DMS 273 (cell line): ENCODE measurements around the gene MAB21L4.

Source experiments
- DNase-seq: peaks from one replicate; lab custom pipeline; 2025; ENCODE audit not compliant: unreplicated experiment; lab: John Stamatoyannopoulos, UW

Gene MAB21L4

DNA sequence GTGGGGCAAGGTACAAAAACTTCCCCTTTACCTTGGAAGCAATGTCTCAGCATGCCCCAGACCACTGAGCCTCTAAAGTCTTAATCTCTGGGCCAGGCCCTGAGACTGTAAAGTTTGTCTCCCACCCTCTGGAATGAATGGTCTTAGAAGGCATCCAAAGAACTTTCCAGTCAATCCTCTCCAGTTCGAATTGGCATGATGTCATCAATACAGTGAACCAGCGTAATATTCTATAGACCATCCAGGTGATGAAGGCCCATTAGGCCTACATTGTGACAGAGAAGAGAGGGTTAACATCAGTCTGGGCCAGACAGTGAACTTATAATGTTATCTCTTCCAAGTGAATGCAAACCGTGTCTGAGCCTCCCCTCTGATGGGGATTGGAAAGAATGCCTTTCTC is 11.2 kb downstream of the MAB21L4 start:
- no peak for DNase-seq

DNA sequence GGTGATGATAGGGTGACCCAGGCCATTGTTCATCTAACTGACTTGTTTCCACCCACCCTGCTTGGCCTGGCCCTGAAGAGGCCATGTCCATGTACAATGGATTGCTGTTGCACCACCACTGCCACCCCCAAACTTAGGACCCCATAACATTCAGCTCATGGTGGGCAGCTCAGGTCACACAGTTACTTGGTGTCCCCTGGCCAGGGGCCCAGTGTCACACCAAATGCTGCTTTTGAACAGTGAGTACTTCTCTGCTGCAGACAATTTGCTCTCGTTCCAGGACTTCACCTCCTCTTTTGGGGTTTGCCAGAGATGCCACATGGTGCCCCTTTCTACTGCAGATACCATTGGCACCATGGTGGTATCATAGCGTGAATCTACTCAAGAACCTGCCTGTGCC is 11.7 kb downstream of the MAB21L4 start:
- no peak for DNase-seq

DNA sequence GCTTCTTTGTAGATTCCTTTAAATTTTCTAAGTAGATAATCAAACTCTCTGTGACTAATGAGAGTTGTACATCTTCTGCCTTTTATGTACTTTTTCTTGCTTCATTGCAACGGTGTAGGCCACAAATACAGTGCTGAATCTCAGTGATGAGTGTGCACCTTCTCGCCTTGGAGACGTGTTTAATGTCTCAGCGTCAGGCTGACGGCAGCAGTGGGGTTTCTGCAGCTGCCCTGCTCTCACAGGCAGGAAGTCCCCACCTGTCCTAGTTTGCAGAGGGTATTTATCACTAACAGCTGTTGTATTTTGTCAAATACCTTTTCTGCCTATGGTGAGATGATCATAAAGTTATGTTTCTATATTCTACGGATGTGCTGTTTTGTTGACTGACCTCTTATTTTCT is 14.0 kb downstream of the MAB21L4 start:
- no peak for DNase-seq

DNA sequence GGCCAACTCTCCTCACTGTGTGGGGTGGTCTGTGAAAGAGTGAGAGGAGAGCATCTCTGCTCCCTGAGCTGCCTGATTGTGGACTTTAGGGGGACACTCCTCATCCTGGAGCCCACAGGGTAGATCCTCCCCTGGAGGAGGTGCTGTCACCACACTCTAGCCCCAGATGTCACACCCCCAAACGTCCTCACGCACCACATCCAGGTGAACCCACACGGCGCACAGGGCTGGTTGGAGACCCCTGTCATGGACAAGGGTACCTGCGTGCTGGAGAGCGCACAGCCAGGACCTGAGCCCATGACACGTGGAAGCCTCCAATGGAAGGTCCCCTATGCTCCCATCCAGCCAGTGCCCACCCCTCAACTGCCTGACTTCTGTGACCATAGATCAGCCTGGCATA is 16.9 kb downstream of the MAB21L4 start:
- DNase-seq = no peak

DNA sequence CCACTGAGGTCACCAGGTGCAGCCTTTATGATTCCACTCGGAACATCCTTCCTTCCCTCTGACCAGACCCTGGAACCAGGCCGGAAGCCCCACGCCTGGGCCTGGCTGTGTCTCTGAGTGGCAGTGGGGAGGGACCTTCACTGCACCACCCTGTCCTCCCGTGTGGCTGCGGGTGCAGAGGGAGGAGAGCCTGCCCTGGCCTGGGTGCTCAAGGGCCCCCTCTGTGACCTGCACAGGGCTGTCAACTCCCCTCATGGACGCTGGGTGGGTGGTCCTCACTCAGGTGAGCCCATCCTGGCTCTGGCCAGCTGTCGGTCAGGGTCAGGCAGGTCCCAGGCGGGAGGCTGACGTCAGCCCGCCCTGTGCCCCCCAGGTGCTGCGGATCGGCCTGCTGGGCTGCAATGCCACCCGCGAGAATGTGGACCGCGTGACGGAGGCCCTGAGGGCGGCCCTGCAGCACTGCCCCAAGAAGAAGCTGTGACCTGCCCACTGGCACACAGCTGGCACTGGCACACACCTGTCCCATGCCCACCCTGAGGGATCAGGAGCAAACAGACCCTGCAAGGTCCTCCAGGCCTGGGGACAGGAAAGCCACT is 17.5 kb downstream of the MAB21L4 start:
- no peak for DNase-seq

DNA sequence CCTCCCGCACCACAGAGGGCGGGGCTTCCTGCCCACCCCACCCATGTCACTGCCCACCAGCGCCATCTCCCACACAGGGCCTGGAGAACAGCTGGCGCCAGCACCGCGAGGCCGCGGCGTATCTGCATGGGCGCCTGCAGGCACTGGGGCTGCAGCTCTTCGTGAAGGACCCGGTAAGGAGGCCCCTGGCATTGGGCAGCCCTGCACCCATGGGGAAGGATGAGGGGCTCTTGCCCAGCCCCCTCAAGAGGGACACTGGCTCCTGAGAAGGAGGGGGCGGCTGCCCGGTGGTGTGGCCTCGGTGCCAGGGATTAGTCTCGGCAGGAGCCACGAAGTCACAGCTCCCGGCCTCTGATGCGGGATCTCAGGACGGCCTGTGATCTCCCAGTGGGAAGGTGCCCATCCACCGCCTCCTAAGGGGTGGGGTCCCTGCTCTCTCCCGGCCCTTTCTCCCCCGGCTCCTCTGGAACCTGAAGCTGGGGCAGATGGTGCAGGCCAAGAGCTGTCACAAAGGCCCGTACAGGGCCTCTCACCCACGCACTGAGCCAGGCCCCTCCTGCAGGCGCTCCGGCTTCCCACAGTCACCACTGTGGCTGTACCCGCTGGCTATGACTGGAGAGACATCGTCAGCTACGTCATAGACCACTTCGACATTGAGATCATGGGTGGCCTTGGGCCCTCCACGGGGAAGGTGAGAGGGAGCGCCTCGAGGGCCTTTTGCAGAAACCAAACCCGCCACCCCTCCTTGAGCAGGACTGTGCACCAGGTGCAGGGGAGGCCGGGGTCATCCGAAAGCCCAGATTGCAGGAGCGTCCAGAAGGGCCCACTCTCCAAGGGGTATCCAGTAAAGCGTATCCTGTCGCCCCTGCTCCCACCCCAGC is 18.3 kb downstream of the MAB21L4 start:
- no peak for DNase-seq

DNA sequence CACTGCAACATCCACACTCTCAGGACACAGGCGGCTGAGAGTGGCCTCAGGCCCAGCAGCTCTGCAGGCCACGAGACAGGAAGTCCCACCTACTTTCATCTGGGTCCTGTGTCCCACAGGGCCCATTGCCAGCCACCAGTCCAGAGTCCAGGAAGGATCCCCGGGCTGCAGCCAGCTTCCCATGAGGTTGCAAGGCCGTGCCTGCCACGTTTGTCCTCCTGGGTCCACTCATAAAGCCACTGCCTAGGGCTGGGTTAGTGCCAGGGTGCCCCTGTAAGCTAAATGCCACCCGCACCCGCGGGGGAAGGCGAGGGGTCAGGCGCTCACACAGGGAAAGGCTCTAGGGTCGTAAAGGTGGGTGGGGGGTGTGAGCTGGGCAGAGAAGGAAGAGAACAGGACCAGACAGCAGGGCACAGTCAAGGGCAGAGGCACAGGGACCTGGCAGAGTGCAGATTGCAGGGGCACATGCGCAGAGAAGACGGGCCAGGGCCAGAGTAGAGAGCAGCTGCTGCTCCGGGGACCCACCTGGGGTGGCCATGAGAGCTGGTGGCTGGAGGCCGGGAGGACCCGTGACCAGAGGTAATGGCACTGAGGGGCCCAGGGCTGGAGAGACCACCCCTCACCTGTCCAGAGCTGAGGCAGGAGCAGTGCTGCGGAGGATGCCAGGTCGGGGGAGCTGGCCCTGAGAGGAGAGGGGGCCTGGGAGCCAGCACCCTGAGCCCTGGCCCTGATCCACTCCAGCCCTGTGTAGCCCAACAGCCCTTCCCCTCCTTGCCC is 19.3 kb downstream of the MAB21L4 start:
- DNase-seq = no peak

DNA sequence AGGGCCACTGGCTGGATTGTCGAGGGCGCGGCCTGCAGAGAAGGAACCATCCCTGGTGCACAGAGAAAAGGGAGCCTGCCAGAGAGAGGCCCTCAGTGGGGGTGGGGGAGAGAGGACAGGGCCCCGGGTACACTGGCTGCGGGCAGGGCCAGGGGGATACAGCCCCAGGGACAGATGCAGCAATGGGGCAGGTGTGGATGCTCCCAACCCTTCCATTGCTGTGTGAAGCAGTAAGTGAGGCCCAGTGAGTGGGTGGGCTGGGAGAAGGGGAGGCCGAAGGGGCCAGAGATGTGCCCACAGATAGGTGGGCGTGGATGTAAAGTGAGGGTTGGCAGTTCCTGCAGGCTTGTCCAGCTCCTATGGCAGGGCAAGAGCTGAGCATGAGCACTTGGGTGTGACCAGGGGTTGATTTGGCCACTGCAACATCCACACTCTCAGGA is 19.9 kb downstream of the MAB21L4 start:
- DNase-seq = no peak

DNA sequence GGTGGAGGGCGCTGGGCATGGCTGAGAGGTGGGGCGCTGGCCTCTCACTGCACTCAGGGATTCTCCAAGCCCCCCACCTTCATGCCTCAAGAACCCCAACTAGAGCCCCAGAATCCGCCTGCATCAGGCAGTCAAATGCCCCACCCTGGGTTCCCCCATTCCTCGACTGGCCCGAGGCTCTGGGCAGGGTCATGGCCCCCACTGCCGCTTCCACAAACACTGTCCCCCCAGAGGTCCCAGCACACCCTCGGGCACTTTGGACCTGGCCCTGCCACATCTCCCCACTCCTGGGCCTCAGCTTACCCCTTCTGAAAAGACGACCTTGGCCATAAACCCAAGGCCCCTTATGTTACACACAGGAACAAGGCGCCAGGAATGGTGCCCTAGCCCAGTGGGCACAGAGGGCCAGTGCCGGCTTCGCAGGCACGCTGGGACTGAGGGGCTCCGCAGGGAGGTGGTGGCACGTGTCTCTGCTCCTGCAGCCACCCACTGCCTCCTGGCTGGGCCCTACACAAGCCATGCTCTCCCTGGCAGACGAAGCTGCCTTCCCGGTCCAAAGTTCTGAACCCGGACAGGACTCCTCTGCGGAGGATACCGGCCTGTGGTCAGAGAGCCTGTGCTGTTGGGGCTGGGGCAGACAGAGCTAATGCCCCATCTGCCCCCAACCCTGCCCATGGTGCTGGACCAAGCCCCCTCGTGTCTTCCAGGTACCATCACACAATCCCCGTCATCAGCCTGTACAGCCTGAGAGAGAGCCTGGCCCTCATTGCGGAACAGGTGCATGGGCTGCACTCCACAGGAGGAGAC is 20.5 kb downstream of the MAB21L4 start:
- DNase-seq = no peak

DNA sequence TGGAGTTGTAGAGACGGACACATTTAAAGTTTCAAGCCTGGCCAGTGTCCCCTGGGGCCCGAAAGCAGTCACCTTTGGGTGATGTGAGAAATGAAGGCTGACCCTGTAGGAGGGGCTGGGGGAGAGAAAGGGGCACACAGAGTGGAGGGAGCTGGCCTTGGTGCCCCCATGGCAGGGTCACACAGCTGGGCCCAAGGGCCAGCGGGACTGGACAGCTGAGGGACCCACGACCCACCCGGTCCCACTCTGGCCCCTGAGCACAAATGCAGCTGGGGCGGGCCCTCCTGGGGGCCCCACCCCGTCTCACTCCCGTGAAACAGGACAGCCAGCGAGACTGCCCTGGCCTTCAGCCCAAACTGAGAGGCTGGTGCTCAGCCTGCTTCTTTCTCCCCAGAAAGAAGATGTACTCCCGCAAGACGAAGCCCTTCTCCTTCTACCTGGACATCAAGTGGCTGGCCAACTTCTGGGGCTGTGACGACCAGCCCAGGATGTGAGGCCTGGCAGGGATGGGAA is 21.2 kb downstream of the MAB21L4 start:
- DNase-seq = no peak

DNA sequence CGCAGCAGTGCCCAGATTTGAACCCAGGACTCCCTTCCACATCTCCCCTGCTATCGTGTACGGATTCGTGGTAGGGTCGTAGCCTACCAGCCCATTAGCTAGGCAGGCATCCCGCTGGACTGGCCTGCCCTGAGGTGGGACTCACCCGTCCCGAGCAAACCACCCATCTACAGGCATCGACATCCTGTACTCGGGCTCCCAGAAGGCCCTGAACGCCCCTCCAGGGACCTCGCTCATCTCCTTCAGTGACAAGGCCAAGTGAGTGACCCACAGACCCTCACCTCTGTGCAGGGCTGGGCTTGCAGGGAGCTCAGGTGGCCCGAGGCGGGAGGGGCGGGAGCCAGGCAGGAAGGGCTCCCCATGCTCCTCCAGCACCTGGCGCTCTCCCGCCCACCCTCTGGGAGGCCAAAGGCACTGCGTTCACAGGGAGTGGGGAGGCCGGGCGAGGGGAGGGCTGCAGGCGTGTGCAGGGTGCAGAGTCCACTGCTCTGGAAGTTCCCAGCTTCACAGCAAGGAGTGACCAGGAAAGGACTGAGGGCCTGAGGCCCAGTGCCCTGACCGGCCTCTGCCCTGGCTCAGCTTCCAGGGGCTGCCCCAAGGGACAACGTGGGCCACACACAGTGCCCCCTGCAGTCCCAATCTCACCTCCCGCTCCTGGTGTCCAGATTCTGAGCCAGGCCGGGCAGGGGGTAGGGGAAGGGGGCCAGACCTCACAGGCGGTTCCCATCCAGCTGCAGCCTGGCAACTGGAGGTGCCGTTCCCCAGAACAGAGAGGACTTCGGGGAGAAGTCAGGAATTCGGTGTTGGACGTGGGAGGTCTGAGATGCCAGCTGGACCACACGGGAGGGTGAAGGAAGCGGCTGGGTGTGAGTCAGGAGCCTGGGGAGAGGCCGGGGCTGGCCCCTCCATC is 21.9 kb downstream of the MAB21L4 start:
- DNase-seq = no peak

DNA sequence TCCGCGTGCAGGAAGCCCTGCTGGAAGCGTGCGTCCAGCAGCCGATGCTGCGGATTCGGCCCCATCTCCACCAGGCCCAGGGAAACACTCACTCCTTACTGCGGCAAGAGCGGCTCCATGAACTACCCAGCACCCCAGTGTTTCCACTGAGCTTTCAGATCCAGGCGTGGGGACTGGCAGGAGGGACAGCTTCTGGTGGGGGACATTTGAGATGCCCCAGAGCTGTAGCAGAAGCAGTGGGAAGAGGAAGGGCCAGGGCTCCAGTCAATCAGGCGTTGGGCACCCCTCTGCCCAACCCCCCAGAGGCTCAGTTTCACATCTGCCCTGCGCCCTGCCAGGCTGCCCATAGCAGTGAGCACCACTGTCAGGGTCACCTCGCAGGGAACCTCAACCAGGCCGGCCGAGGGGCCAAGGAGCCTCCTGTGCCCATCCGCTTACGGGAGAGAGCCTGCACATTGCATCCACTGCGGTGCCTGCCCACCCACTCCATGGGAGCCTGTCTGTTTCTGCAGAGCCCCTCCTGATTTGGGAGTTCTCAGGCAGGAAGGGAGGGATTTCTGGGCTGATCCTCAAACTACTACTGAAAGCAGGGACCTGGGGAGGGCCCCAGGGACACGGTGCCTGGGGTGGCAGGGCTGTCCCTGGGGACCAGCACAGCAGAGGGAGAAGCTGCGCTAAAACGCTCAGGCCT is 22.7 kb downstream of the MAB21L4 start:
- no peak for DNase-seq

DNA sequence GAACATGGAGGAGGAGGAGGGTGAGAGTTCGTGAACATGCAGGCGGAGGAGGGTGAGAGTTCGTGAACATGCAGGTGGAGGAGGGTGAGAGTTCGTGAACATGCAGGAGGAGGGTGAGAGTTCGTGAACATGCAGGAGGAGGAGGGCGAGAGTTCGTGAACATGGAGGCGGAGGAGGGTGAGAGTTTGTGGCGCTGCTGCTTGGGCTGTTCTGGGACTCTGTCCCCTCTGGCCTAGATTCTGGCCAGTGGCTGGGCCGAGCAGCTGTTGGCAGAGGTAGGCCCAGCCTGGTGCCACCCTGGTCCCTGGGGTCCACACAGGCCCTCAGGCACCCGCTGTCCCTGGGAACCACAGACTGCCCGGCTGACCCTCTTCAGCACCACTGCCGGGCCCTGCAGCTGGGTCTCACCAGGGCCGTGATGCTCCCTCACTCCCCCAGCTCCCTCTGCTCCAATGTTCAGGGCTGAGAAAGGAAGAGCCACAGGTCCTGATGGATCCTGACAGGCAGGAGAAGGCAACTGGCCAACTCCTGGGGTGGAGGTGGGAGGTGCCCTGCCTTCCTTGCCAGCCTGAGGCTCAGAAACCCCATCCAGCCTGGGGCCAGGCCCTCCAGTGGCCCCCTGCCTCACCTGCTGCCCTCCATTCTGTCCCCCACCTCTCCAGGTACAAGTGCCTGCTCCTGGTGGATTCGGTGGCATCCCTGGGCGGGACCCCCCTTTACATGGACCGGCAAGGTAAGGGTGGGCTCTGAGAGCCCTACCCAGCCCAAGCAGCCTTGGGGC is 23.4 kb downstream of the MAB21L4 start:
- peak; percentile 35 for DNase-seq

DNA sequence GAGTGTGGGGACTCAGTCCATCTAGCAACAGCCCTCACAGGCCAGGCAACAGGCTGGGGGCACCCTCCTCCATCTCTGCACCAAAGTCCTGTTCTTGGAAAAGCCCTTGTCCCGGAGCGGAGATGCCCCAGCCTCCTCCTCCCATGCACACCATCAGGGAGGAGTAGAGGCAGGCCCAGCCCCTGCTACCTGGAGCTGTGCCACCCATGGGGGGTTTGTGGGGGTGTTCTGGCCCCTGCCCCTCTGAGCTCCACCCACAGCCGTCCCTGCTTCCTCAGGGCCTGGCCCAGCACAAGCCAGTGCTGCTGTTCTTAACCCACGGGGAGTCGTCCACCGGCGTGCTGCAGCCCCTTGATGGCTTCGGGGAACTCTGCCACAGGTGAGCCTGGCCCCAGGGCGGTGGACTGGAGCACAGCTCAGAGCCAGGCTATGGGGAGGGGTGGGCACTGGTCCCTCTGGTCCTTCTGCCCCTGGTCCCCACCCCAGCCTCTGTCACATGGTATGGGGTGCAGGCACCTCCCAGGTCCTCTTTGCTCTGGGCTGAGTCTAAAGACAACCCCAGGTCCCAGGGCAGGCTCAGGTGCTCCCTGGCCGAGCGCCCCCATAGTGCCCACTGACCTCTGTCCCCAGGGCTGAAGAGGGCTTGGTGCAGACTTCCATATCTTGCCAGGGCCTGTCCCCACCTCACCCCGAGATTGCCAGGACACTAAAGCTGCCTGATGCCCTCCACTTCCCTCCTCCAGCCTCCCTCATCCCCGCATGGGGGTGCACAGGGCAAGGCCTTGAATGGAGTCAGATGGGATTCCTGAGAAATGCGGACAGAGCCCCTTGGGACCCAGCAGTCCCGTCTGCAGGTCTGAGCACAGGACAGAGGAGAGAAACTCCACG is 24.6 kb downstream of the MAB21L4 start:
- DNase-seq = no peak

DNA sequence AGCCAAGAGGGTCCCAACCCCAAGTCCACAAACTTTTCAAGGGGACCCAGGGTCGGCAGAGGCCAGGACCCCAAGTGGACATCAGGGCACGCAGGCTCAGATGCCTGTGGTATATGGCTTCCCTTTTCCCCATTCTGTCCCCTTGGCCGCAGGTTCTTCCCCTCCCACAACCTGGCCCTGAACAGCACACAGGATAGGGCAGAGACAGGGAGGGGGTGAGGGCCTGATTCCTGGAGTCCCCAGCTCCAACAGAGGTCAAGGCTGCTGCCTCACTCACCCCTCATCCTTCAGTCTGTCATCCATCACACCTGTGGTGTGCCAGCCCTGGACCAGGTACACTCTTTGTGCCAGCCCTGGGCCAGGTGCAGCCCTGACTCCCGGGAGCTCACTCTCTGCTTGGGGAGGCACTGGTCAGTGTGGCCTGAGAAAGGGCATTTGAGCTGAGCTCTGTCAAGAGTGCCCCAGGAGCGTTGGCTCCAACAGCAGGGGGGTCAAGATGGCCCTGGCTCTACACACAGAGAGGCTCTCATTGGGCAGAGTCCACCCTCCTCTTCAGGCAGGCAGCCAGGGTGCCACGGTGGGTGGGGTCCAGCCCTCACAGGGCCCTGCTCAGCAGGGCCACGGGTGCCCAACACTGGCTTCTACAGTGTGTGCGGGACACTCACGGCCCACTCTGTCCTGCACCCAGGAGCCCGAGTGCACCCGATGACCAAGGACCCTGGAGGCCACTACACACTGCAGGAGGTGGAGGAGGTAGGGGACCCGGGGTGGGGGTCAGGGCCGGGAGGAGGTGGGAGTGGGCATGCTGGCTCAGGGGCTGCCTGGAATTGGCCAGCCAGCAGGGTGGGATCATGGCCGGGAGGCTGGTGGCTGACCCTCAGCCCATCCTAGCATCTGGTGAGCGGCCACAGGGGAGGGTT is 25.7 kb downstream of the MAB21L4 start:
- no peak for DNase-seq
